Measurements from ENCODE around the gene MYL4.
"Not testable (repeated sequence)": the region's sequence is repeated elsewhere in the genome, so short reads cannot be mapped to it uniquely, and the experiment has no call there.

MYL4 gene
- total RNA-seq: 0 to 0.15 (median 0.08) reads per million in 4 donors

GRCh38 chr17:47208744-47209488 lies at the start of gene MYL4:
Gene MYL4 (plus strand): TSS chr17:47209348. CDS start chr17:47209423, 75 bp downstream.
- no peak for DNase-seq

- no peak for DNase-seq
Measured at GRCh38 chr17:47162013-47162622, 47.0 kb upstream of the MYL4 start.

DNA sequence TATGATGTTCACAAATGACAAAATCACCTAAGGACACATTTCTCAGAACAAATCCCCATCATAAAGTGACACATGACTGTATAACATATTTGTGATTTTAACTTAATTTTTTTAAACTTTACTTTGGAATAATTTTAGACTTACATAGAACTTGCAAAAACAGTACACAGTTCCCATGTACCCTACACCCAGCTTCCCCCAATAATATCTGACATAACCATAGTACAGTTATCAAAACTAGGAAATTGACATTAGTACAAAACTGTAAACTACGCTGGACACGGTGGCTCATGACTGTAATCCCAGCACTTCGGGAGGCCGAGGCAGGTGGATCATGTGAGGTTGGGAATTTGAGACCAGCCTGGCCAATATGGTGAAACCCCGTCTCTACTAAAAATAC lies 44.9 kb upstream of the MYL4 start:
- DNase-seq: no peak

DNA sequence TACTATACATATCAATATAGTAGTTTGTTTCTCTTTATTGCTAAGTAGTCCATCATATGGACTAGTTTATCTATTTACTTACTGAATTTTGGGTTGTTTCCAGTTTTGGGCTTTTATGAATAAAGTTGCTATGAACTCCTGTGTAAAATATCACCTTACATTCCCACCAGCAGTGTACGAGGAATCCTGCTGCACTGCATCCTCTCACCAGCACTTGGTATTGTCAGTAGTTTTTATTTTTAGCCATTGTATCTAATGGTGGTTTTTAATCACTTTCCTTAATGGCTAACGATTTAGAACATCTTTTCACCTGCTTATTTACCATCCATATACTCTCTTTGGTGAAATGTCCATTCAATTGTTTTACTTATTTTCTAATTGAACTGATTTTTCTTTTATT lies 44.0 kb upstream of the MYL4 start:
- no peak for DNase-seq

DNA sequence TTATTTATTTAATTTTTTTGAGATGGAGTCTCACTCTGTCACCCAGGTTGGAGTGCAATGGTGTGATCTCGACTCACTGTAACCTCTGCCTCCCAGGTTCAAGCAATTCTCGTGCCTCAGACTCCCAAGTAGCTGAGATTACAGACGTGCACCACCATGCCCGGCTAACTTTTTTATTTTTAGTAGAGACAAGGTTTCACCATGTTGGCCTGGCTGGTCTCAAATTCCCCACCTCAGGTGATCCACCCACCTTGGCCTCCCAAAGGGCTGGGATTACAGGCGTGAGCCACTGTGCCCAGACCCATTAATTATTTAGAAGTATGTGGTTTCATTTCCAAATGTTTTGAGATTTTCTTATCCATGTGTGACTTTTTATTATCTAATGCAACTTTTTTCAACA lies 42.3 kb upstream of the MYL4 start:
- not testable (repeated sequence) for DNase-seq

DNA sequence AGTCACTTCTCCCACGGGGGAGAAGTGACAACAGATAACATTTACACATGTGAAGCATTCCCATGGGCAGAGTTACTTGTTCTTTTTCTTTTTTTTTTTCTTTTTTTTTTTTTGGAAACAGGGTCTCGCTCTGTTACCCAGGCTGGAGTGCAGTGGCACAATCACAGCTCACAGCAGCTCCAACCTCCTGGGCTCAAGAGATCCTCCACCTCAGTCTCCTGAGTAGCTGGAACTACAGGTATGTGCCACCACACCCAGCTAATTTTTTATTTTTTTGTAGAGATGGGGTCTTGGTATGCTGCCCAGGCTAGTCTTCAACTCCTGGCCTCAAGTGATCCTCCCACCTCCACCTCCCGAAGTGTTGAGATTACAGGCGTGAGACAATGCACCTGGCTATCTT lies 40.3 kb upstream of the MYL4 start:
- DNase-seq: not testable (repeated sequence)

DNA sequence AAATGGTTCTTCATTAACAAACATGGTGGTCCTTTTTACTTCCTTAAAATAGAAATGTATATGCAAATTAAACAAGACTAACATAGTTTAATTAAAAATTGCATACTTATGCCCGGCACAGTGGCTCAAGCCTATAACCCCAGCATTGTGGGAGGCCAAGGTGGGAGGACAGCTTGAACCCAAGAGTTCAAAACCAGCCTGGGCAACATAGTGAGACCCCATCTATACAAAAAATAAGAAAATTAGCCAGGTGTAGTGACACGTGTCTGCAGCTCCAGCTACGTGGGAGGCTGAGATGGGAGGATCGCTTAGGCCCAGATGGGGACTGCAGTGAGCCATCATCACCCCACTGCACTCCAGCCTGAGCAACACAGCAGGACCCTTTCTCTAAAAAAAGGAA lies 38.4 kb upstream of the MYL4 start:
- no peak for DNase-seq

GRCh38 chr17:47172696-47173565 lies 36.2 kb upstream of the MYL4 start:
- DNase-seq: no peak

DNA sequence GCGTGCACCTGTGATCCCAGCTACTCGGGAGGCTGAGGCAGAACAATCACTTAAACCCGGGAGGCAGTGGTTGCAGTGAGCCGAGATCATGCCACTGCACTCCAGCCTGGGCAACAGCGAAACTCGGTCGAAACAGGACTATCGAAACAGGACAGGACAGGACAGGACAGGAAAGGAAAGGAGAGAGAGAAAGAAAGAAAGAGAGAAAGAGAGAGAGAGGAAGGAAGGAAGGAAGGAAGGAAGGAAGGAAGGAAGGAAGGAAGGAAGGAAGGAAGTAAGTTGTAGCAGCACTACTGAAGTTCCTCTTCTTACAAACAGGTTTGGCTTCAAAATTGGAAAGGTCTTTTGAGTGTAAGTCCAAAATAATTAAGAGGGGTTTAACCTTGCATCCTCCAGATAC lies 34.3 kb upstream of the MYL4 start:
- DNase-seq: not testable (repeated sequence)

DNA sequence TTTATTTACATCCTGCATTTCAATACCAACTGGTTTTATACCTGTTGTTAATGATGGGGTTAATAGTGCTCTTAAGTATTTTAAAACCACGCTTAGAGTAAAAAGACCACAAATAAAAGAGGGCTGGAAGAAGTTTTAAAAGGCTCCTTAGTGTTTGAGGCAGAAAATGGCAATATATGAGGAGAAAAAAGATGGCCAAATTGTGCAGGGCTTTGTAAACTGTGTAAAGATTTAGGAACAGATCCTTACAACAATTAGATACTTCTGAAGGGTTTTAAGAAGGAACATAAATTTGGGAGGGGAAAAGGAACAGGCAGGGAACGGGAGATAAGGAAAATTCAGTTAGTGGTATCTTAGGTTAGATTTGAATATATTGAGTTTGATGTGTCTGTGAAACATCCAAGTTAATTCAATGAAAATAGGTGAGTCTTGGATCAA lies 32.7 kb upstream of the MYL4 start:
- no peak for DNase-seq

DNA sequence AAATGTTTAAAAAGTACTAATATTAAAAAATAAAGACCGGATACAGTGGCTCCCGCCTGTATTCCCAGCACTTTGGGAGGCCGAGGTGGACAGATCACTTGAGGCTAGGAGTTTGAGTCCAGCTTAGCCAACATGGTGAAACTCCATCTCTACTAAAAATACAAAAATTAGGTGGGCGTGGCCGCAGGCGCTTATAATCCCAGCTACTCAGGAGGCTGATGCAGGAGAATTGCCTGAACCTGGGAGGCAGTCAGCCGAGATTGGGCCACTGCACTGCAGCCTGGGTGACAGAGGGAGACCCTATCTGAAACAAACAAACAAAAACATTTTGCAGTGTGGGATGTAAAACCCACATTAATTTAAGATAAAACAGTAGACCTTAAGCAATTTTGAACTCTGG lies 31.9 kb upstream of the MYL4 start:
- no peak for DNase-seq

DNA sequence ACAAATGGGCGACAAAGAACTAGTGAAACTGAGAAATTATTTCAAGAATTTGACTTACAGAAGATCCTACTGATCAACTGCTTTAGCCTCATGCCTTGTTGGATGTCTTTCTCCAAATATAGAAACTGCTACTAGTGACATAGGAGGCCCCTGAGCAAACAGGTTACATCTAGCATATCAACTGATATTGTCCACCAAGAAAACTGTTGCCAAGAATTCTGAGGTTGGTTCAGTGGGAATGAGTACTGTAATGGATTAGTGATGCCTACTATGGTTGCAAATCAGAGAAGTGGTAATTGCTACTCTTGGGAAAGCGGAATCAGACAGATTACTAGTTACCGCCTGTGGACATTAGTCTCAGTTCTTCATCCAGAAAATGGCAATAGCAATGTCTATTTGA lies 30.0 kb upstream of the MYL4 start:
- DNase-seq: no peak

DNA sequence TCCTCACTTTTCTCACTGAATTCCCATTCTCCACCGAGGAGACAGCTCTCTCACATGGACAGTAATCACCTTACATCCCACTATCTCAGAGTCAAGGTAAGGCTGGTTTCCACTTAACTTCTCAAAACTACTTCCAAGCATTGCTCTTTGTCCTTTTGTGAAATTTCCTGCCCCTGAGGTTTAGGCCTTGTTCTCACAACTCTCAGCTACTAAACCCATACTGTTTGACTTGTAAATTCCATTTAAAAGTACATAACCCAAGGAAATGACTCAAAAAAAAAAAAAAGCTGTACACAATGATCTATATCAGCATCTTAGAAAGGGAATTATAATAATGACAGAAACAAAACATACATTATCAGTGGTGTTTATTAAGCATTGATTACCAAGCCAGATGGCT lies 28.8 kb upstream of the MYL4 start:
- no peak for DNase-seq

GRCh38 chr17:47180988-47181387 lies 28.2 kb upstream of the MYL4 start:
- DNase-seq: not testable (repeated sequence)

GRCh38 chr17:47184681-47185080 lies 24.5 kb upstream of the MYL4 start:
- DNase-seq: no peak

GRCh38 chr17:47188271-47188875 lies 20.8 kb upstream of the MYL4 start:
- peak in 2 of 5 donors; percentile 7 to 46 for DNase-seq

DNA sequence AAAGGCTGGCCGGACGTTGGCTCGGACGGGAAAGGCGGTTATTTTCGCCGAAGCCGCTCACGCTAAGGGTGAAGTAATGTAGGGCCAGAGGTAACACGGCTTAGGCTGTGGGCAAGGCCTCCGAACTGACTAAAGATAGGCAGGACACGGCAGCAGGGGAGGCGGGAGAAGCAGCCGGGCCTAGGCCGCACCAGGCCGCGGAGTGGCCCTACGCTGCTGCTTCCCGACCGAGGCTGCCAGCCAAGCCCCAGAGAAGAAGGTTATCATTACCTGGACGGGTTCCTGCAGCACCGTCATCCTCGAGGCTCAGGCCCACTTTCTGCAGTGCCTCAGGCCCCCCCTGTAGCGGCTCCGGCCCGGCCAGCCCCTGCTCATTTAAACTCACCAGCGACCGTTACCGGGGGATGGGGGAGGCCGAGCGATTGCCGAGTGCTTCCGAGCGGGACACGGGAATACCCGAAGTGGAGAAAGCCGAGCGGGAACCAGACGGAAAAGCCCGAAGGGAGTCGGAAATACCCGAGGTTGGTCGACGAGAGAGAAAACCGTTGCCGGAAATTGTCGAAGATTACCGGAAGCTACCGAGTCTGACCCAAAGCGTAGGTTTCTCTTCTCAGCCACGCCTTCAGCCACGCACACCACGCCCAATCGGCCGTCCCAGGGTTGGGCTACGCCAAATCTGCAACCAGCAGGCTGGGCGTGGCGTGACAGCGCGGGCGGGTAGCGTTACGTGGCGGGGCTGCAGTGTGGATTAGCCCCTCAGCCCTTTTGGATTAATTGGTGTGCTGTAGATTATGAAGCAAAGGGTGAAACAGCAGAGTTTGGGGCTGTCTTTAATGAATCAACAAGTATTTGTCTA lies 20.0 kb upstream of the MYL4 start, which contains the start of gene CDC27:
Gene CDC27 (minus strand): TSS at position 420 of the 856 bp plus-strand sequence. CDS start 123 bp downstream, at position 297.
- DNase-seq: peak; percentile 97 to 100 (median 99)

- no peak for DNase-seq
Measured at GRCh38 chr17:47189732-47190237, 19.4 kb upstream of the MYL4 start.

- no peak for DNase-seq
Measured at GRCh38 chr17:47190243-47190642, 18.9 kb upstream of the MYL4 start.

DNA sequence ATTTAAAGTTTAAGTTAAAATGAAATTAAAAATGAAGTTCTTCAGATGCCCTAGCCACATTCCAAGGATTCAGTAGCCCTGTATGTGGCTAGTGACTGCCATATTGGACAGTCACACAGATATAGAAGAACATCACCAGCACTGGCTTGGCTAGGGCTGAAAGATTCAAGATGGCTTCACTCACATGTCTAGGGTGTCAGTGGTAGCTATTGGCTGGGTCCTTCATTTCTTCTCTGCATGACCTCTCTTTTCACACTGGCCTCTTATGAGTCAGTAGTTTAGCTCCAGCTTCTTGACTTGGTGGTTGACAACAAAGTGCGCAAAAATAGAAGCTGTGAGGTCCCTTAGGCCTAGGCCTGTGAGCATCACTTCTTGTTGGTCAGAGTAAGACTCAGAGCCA lies 18.4 kb upstream of the MYL4 start:
- no peak for DNase-seq

DNA sequence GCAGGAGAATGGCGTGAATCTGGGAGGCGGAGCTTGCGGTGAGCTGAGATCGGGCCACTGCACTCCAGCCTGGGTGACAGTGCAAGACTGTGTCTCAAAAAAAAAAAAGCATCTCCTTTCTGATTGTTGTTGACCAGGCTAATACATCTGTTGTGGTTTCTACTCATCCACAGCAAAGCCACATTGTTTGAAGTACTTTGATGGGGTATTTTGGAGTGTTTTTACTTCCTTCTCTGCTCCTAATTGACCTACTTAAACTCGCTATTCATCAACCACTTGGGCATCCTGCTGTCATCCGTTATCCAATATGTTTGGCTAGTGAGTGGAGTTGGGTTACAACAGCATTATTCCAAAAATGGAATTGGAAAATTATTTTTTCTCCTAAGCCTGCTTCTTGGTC lies 16.6 kb upstream of the MYL4 start:
- no peak for DNase-seq
